DND-41 (cell line): ENCODE data around the gene VSNL1.

Experiments used
- EZH2 ChIP-seq: IDR thresholded peaks from 3 replicates; pipeline ENCODE4 v1.6.1; 2012; ENCODE audit warnings: borderline replicate concordance, low read depth, mild to moderate bottlenecking, moderate library complexity, low read length, inconsistent platforms; ENCODE audit not compliant: severe bottlenecking
- TF ChIP-seq, protein P1 (sequence below): IDR thresholded peaks from 2 replicates; pipeline ENCODE4 v1.5.1; 2012; ENCODE audit warnings: borderline replicate concordance, low read length, moderate library complexity, mild to moderate bottlenecking; ENCODE audit not compliant: poor library complexity, severe bottlenecking; ENCODE audit errors: extremely low read depth

DNA sequence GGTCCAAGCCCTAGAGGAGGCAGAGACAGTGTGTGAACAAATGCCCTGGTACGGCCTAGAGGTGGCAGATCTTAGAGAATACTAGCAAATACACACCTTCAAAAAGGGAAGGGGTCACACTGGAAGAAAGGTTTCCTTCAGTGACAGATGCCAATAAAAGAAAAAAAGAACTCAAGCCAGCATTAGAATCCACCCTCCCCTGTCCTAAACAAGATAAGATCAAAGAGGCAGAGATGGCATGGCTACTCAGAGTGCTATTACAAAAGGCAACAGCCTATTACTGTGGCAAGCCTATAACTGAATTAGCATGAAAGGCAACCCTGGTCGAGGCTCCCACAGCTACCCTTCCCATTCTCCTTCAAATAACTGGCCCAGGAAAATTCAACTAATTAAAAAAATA is 143.5 kb downstream of the VSNL1 start:
- TF ChIP-seq, protein P1, sequence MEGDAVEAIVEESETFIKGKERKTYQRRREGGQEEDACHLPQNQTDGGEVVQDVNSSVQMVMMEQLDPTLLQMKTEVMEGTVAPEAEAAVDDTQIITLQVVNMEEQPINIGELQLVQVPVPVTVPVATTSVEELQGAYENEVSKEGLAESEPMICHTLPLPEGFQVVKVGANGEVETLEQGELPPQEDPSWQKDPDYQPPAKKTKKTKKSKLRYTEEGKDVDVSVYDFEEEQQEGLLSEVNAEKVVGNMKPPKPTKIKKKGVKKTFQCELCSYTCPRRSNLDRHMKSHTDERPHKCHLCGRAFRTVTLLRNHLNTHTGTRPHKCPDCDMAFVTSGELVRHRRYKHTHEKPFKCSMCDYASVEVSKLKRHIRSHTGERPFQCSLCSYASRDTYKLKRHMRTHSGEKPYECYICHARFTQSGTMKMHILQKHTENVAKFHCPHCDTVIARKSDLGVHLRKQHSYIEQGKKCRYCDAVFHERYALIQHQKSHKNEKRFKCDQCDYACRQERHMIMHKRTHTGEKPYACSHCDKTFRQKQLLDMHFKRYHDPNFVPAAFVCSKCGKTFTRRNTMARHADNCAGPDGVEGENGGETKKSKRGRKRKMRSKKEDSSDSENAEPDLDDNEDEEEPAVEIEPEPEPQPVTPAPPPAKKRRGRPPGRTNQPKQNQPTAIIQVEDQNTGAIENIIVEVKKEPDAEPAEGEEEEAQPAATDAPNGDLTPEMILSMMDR, result no peak
- no peak for TF ChIP-seq EZH2
